HCT116 (cell line): Measurements from ENCODE around the gene SNX13. TPM values are rescaled to one million over a fixed set of nuclear protein-coding genes. Genes with fewer than 3 reads are reported as not detected.

ENCODE experiments used
- ATAC-seq: fragments of 200-7000 bp; cut with Tn5 transposase; 2 replicates; pipeline ENCODE4 v1.9.1; 2020; ENCODE audit warnings: mild to moderate bottlenecking, moderate library complexity
- BruUV-seq: library from RNA; stranded (reverse); fragments of 400-500 nt; replicated peaks from 2 replicates; lab custom pipeline; 2021; lab: Mats Ljungman, UMichigan
- CTCF ChIA-PET: fragments of 300-600 bp; sonication (Branson Sonifier 250); formaldehyde crosslinking; loops from one replicate; lab custom pipeline; 2021; ENCODE audit warnings: antibody characterized with exemption; lab: Charles Lee
- POLR2A ChIA-PET: fragments of 300-600, 350-600 bp; sonication (Branson Sonifier 250); formaldehyde crosslinking; loops from one replicate; lab custom pipeline; 2021; ENCODE audit warnings: antibody characterized with exemption; lab: Charles Lee
- RAD21 ChIA-PET, 2 experiments: fragments of 300-600 bp; sonication (Branson Sonifier 250); formaldehyde crosslinking; loops; one replicate each; lab custom pipeline; 2023; ENCODE audit warnings: low total read pairs in 2 of 2; ENCODE audit not compliant: uncharacterized antibody in 2 of 2, unreplicated experiment in 2 of 2, low non-redundant PET in 1 of 2; lab: Charles Lee
- DNase-seq: peaks from one replicate; pipeline ENCODE4 v3.0.0-alpha.2; 2010; ENCODE audit warnings: low read depth, low spot score
- H2AFZ ChIP-seq: fragments of 200-600 bp; shearing (Covaris generic), sonication (generic); 2 replicates; pipeline ENCODE4 v1.6.1; 2017; ENCODE audit warnings: low read depth, mixed run types, mixed read lengths, antibody characterized with exemption, low read length; ENCODE audit not compliant: poor library complexity, severe bottlenecking
- H3K27ac ChIP-seq: 2 replicates; pipeline ENCODE4 v1.5.1; 2012; ENCODE audit warnings: low read depth, low read length
- H3K27me3 ChIP-seq: fragments of 200-600 bp; sonication (generic); 2 replicates; pipeline ENCODE4 v1.6.1; 2016; ENCODE audit warnings: mixed run types, low read length, mixed read lengths; ENCODE audit not compliant: insufficient read depth
- H3K36me3 ChIP-seq, 2 experiments: fragments of 200-500 bp in 1 of 2; fragments of 200-600 bp in 1 of 2; sonication (Bioruptor generic) in 1 of 2; sonication (generic) in 1 of 2; 2 replicates each; pipeline versions ENCODE4 v1.5.1 to v1.6.1; 2014 to 2016; ENCODE audit warnings: low read length in 2 of 2, inconsistent platforms in 1 of 2, mixed read lengths in 1 of 2, mixed run types in 1 of 2; ENCODE audit not compliant: insufficient read depth in 2 of 2, control insufficient read depth in 1 of 2
- H3K4me1 ChIP-seq, 2 experiments: fragments of 200-600 bp in 1 of 2; sonication (generic) in 1 of 2; 2 replicates each; pipeline versions ENCODE4 v1.5.1 to v1.6.1; 2012 to 2017; ENCODE audit warnings: low read length in 2 of 2, inconsistent platforms in 1 of 2, mild to moderate bottlenecking in 1 of 2, mixed read lengths in 1 of 2, mixed run types in 1 of 2, moderate library complexity in 1 of 2; ENCODE audit not compliant: insufficient read depth in 2 of 2, control insufficient read depth in 1 of 2
- H3K4me2 ChIP-seq: fragments of 200-600 bp; sonication (generic); 2 replicates; pipeline ENCODE4 v1.6.1; 2017; ENCODE audit warnings: mixed run types, low read length, mixed read lengths
- H3K4me3 ChIP-seq, 2 experiments: fragments of 200-600 bp in 1 of 2; sonication (generic) in 1 of 2; replicated peaks in 1 of 2; 2 replicates each; pipeline ENCODE4 v1.5.1; 2011 to 2016; ENCODE audit warnings: low read length in 2 of 2, control low read depth in 1 of 2, low read depth in 1 of 2, mild to moderate bottlenecking in 1 of 2, mixed read lengths in 1 of 2, mixed run types in 1 of 2
- H3K79me2 ChIP-seq: fragments of 200-600 bp; sonication (generic); 2 replicates; pipeline ENCODE4 v1.6.1; 2017; ENCODE audit warnings: mild to moderate bottlenecking, mixed run types, low read length, moderate library complexity, mixed read lengths; ENCODE audit not compliant: insufficient read depth
- H3K9ac ChIP-seq: fragments of 200-600 bp; sonication (generic); 2 replicates; pipeline ENCODE4 v1.6.1; 2016; ENCODE audit warnings: low read length, mixed read lengths
- H3K9me2 ChIP-seq: fragments of 200-600 bp; sonication (generic), shearing (Covaris generic); 2 replicates; pipeline ENCODE4 v1.6.1; 2017; ENCODE audit warnings: mixed run types, mild to moderate bottlenecking, moderate library complexity; ENCODE audit not compliant: insufficient read depth
- H3K9me3 ChIP-seq, 2 experiments: fragments of 200-500 bp in 1 of 2; fragments of 200-600 bp in 1 of 2; sonication (Bioruptor generic) in 1 of 2; sonication (generic) in 1 of 2; 2 replicates each; pipeline ENCODE4 v1.6.1; 2014 to 2017; ENCODE audit warnings: low read length in 2 of 2, mixed read lengths in 2 of 2, inconsistent platforms in 1 of 2, low read depth in 1 of 2, mild to moderate bottlenecking in 1 of 2, mixed run types in 1 of 2, moderate library complexity in 1 of 2; ENCODE audit not compliant: control insufficient read depth in 1 of 2, insufficient read depth in 1 of 2
- H4K20me1 ChIP-seq: fragments of 200-600 bp; sonication (generic), shearing (Covaris generic); 2 replicates; pipeline ENCODE4 v1.6.1; 2017; ENCODE audit warnings: mixed run types, mild to moderate bottlenecking, moderate library complexity; ENCODE audit not compliant: insufficient read depth
- EGR1 ChIP-seq: IDR thresholded peaks from 2 replicates; pipeline ENCODE4 v1.6.1; 2012; ENCODE audit warnings: low read depth
- ELF1 ChIP-seq: IDR thresholded peaks from 2 replicates; pipeline ENCODE4 v1.6.1; 2012; ENCODE audit warnings: low read depth, borderline replicate concordance
- EZH2 ChIP-seq: fragments of 200-600 bp; sonication (generic); IDR thresholded peaks from 2 replicates; pipeline ENCODE4 v1.6.1; 2017; ENCODE audit warnings: antibody characterized with exemption, mixed run types
- FOSL1 ChIP-seq: IDR thresholded peaks from 2 replicates; pipeline ENCODE4 v1.6.1; 2012; ENCODE audit warnings: low read depth
- POLR2A ChIP-seq: IDR thresholded peaks from 2 replicates; pipeline ENCODE4 v1.7.0; 2011; ENCODE audit warnings: borderline replicate concordance; ENCODE audit not compliant: insufficient read depth, insufficient read length; ENCODE audit errors: extremely low read depth
- POLR2AphosphoS5 ChIP-seq: IDR thresholded peaks from 2 replicates; pipeline ENCODE4 v1.6.1; 2011; ENCODE audit warnings: mild to moderate bottlenecking, low read depth, low read length, moderate library complexity
- RAD21 ChIP-seq: IDR thresholded peaks from 2 replicates; pipeline ENCODE4 v1.6.1; 2012; ENCODE audit warnings: low read depth, mild to moderate bottlenecking
- SP1 ChIP-seq: IDR thresholded peaks from 2 replicates; pipeline ENCODE4 v1.6.1; 2012; ENCODE audit warnings: low read depth
- SRF ChIP-seq: IDR thresholded peaks from 2 replicates; pipeline ENCODE4 v1.6.1; 2012; ENCODE audit warnings: low read depth
- TCF7L2 ChIP-seq: IDR thresholded peaks from 2 replicates; pipeline ENCODE4 v1.7.0; 2011; ENCODE audit warnings: borderline replicate concordance, inconsistent platforms; ENCODE audit not compliant: insufficient read depth, insufficient read length; ENCODE audit errors: extremely low read depth
- YY1 ChIP-seq: IDR thresholded peaks from 2 replicates; pipeline ENCODE4 v1.6.1; 2011; ENCODE audit warnings: low read length, low read depth, moderate library complexity, mild to moderate bottlenecking; ENCODE audit not compliant: insufficient replicate concordance; ENCODE audit errors: extremely low read depth
- intact Hi-C: fragments of 100-400 bp; cut with micrococcal nuclease; formaldehyde crosslinking; loops from 2 replicates; pipeline ENCODE4 v1.10.0; 2022
- total RNA-seq: library from RNA; stranded (reverse); gene quantifications from one replicate; pipeline ENCODE4 v1.2.1, GENCODE V29; 2021; ENCODE audit not compliant: unreplicated experiment
- TF ChIP-seq, protein P1 (sequence below): IDR thresholded peaks from 2 replicates; pipeline ENCODE4 v1.6.1; 2012
- TF ChIP-seq, protein P2 (sequence below): IDR thresholded peaks from 2 replicates; pipeline ENCODE4 v1.6.1; 2012
- TF ChIP-seq, protein P3 (sequence below): IDR thresholded peaks from 2 replicates; pipeline ENCODE4 v1.6.1; 2011; ENCODE audit warnings: mild to moderate bottlenecking, low read length, moderate library complexity; ENCODE audit not compliant: insufficient replicate concordance; ENCODE audit errors: extremely low read depth
- TF ChIP-seq, protein P4 (sequence below), 3 experiments: fragments of 200-600 bp in 1 of 3; sonication (generic) in 1 of 3; IDR thresholded peaks in 2 of 3; conservative IDR thresholded peaks in 1 of 3; 2 replicates each; pipeline ENCODE4 v1.5.1; 2012 to 2017; ENCODE audit warnings: low read depth in 2 of 3, low read length in 2 of 3, antibody characterized with exemption in 1 of 3, borderline replicate concordance in 1 of 3, control low read depth in 1 of 3, mild to moderate bottlenecking in 1 of 3, mixed read lengths in 1 of 3, mixed run types in 1 of 3, moderate library complexity in 1 of 3; ENCODE audit not compliant: insufficient read depth in 1 of 3

SNX13 gene
- total RNA-seq, 1 experiment from 2014 or later = 33.4 TPM

DNA sequence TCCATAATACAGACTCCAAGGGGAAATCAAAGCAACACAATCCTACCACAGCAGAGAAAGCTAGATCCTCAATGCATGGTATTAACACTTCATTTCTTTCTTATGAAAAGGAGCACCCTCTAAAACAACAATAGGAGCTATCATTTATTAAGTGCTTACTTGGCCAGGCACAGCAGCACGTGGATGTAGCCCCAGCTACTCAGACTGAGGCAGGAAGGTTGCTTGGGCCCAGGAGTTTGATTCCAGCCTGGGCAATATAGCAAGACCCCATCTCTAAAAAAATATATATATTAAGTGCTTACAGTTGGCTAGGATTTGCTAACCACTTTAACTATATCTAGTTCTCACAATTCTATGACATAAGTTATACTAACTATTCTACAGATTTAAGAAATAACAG, 12.2 kb downstream of the SNX13 start:
- no peak overlapping the region for H3K27ac ChIP-seq
- no peak for TF ChIP-seq SRF
- no peak for TF ChIP-seq ELF1
- TF ChIP-seq, protein P1, sequence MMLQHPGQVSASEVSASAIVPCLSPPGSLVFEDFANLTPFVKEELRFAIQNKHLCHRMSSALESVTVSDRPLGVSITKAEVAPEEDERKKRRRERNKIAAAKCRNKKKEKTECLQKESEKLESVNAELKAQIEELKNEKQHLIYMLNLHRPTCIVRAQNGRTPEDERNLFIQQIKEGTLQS = no peak
- TF ChIP-seq, protein P2, sequence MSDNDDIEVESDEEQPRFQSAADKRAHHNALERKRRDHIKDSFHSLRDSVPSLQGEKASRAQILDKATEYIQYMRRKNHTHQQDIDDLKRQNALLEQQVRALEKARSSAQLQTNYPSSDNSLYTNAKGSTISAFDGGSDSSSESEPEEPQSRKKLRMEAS = no peak
- TF ChIP-seq POLR2A = no peak
- no peak for TF ChIP-seq EGR1
- TF ChIP-seq, all 23 proteins: peak for 0
- DNase-seq (no peak), ATAC-seq (no peak)
- Histone ChIP-seq H3K27me3 (no peaks in the 10 kb centered on the region), H3K79me2 (peaks cover 94% of the 10 kb centered on the region), H2AFZ (no peak overlapping the region), H3K4me1 (0 out of 4 replicates have a peak, but pooled peaks cover 0 to 3% of the 10 kb centered on the region in 2 experiments), H3K4me2 (no peak overlapping the region), H3K9ac (no peak overlapping the region), H3K9me2 (no peaks in the 10 kb centered on the region), H3K4me3 (no peak overlapping the region), H4K20me1 (peaks cover 5% of the 10 kb centered on the region; the same call in 1 of the 2 replicates), H3K9me3 (no peaks in the 10 kb centered on the region), H3K36me3 (no peaks in the 10 kb centered on the region)
- CTCF ChIA-PET = no interaction called here
- no TSS peak for BruUV-seq
- RAD21 ChIA-PET = no interaction called here
- POLR2A ChIA-PET = no interaction called here
- intact Hi-C loops = no loop called here

DNA sequence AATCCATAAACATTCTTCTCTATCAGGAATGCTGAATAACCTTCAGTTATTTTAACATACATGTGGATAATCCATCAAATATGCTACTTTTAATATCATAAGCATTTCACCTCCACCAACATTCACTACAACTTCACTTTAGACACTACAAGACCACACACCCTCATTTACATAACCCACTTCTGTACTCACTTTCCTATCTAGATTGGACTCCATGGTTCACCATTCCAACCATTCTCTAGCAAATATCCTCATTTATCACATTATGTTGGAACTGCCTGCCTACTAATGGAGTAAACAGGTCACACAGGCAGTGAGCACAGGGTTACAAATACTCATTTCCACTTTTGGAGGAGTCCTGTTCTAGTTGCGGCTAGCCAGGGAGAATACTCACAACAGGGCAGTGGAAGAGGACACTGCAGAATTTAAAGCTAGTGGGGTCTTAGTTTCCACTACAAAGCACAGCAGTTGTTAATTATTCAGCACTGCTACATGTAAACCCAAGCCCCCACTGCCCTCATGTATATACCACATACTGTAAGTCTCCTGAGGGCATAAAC, 18.4 kb downstream of the SNX13 start:
- Histone ChIP-seq H3K79me2 (peaks cover 100% of the 10 kb centered on the region), H3K4me1 (no peaks in the 10 kb centered on the region), H3K27me3 (no peaks in the 10 kb centered on the region), H4K20me1 (peaks cover 10% of the 10 kb centered on the region), H3K4me2 (no peak overlapping the region), H3K9ac (no peak overlapping the region), H3K36me3 (no peaks in the 10 kb centered on the region), H2AFZ (no peak overlapping the region), H3K4me3 (no peak overlapping the region), H3K9me2 (no peaks in the 10 kb centered on the region), H3K27ac (no peak overlapping the region), H3K9me3 (0 out of 4 replicates have a peak, but pooled peaks cover 2 to 3% of the 10 kb centered on the region in 2 experiments)
- no peak for ATAC-seq
- ChIA-PET POLR2A (no interaction called here), RAD21 (no interaction called here), CTCF (no interaction called here)
- intact Hi-C loops = no loop called here
- DNase-seq = no peak
- no TSS peak for BruUV-seq
- TF ChIP-seq SRF (no peak), EZH2 (no peak), SP1 (no peak), POLR2AphosphoS5 (no peak), YY1 (no peak), EGR1 (no peak), POLR2A (no peak), FOSL1 (no peak), RAD21 (no peak), TCF7L2 (no peak)
- TF ChIP-seq, protein P3, sequence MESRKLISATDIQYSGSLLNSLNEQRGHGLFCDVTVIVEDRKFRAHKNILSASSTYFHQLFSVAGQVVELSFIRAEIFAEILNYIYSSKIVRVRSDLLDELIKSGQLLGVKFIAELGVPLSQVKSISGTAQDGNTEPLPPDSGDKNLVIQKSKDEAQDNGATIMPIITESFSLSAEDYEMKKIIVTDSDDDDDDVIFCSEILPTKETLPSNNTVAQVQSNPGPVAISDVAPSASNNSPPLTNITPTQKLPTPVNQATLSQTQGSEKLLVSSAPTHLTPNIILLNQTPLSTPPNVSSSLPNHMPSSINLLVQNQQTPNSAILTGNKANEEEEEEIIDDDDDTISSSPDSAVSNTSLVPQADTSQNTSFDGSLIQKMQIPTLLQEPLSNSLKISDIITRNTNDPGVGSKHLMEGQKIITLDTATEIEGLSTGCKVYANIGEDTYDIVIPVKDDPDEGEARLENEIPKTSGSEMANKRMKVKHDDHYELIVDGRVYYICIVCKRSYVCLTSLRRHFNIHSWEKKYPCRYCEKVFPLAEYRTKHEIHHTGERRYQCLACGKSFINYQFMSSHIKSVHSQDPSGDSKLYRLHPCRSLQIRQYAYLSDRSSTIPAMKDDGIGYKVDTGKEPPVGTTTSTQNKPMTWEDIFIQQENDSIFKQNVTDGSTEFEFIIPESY = no peak
- TF ChIP-seq, protein P2 = no peak
- TF ChIP-seq, protein P4, sequence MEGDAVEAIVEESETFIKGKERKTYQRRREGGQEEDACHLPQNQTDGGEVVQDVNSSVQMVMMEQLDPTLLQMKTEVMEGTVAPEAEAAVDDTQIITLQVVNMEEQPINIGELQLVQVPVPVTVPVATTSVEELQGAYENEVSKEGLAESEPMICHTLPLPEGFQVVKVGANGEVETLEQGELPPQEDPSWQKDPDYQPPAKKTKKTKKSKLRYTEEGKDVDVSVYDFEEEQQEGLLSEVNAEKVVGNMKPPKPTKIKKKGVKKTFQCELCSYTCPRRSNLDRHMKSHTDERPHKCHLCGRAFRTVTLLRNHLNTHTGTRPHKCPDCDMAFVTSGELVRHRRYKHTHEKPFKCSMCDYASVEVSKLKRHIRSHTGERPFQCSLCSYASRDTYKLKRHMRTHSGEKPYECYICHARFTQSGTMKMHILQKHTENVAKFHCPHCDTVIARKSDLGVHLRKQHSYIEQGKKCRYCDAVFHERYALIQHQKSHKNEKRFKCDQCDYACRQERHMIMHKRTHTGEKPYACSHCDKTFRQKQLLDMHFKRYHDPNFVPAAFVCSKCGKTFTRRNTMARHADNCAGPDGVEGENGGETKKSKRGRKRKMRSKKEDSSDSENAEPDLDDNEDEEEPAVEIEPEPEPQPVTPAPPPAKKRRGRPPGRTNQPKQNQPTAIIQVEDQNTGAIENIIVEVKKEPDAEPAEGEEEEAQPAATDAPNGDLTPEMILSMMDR (IDR thresholded peaks at IDR 0.05 in 2 of 3, conservative IDR thresholded peaks at IDR 0.05 in 1 of 3; ENCODE audit: borderline replicate concordance in 1 of 3, insufficient read depth in 1 of 3, low read depth in 2 of 3, low read length in 2 of 3) = no peak
